Kidney glomerular epithelial cell (primary cell): ENCODE measurements around the gene CEND1.

Experiments used
- DNase-seq: peaks from one replicate; lab custom pipeline; 2025; lab: John Stamatoyannopoulos, UW

CEND1 gene

DNA sequence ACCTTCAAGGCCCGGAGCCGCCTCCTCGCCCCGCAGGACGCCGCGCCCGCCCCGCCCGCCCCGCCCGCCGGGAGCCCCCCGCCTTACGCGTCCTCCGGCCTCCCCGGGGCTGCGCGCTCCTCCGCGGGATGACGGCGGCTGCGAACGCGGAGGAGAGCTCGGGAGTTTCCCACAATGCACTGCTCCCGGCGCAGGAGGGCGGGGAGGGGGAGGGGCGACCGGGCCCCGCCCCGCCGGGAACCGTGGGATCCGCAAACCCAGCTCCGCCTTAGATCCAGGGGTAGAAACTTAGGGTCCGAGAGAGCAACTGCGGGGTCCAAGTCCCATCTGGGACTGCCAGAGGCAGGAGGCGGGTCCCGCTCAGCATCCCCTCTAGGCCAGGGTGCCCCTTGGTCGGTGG is at the start of gene CEND1:
CEND1 (minus strand) TSS at position 148 of the 400 bp plus-strand sequence. CDS start 1,514 bp downstream, outside the sequence.
- DNase-seq = no peak

GRCh38 chr11:839280-839623 is 49.4 kb upstream of the CEND1 start:
- no peak for DNase-seq

DNA sequence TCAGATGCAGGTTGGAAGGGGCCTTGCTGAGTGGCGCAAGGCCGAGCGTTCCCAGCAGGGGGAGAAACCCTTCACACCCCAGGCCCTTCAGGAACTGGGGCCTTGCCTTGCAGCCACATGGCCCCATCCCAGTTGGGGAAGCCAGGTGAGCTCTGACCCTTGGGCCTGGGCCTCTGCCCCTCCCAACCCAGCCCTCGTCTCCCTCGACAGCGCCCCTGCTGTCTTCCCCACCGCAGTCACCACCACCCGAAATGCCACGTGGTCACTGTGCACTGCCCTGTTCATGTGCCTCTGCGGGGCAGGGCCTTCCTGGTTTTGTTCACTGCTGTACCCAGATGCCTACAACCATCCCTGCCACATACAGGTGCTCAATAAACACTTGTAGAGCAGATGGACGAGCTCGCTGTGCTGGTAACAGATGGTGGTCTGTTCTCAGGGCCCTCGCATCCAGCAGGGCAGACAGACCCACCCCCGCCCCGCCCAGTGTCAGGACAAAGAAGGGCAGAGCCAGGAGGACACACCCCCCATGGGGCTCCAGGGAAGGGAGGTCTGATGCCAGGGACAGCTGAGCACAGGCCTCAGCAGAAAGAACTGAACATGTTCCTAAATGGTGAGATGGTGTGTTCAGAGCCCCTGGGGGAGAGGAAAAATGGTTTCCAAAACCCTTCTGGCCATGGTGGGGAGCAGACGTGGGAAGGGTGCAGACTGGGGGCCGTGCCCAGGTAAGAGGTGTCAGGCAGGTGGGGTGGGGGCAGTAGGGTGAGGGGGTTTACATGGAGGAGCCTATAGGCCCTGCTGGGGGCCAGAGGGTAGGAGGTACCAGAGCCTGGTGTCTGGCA is 48.8 kb upstream of the CEND1 start:
- no peak for DNase-seq

DNA sequence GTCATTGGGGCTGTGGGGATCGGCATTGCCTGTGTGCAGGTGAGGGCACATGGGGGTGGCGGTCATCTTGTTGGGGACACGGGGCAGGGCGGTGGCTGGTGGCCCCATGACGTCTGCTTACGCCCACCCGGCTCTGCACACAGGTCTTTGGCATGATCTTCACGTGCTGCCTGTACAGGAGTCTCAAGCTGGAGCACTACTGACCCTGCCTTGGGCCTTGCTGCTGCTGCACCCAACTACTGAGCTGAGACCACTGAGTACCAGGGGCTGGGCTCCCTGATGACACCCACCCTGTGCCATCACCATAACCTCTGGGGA is 48.1 kb upstream of the CEND1 start:
- DNase-seq = no peak

DNA sequence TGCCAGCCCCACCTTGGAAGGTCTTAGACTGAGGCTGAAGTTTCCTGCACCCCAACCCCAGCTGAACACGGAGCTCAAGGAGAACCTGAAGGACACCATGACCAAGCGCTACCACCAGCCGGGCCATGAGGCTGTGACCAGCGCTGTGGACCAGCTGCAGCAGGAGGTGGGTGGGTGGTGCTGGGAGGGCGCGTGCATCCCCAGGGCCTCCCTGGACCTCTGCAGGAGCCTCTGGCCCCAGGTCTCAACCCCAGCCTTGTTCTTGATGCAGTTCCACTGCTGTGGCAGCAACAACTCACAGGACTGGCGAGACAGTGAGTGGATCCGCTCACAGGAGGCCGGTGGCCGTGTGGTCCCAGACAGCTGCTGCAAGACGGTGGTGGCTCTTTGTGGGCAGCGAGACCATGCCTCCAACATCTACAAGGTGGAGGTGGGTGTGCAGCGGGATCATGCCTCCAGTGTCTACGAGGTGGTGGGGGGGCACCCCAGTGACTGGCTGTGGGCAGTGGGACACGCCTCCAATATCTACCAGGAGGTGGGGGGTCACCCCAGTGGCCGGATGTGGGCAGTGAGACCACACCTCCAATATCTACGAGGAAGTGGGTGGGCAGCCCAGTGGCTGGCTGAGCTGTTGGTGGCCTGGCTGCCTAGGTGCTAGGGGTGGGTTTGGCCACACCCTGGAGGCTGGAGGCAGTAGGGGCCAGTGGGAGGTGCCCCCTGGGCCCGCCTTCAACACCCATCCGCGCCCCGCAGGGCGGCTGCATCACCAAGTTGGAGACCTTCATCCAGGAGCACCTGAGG is 47.5 kb upstream of the CEND1 start:
- no peak for DNase-seq

- no peak for DNase-seq
These were observed 46.8 kb upstream of the CEND1 start for GRCh38 chr11:836700-837099.

DNA sequence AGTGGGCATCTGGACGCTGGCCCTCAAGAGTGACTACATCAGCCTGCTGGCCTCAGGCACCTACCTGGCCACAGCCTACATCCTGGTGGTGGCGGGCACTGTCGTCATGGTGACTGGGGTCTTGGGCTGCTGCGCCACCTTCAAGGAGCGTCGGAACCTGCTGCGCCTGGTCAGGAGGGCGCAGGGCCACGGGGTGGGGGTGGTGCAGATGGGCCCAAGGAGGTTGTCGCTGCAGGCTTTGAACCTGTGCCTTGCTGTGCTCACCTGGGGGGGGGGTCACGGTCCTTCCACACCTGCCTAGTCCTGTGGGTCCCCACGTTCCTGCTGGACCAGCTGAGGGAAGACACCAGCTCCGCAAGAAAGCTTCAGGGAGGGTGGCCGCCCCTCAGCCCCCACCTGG is 46.4 kb upstream of the CEND1 start:
- DNase-seq = no peak

DNA sequence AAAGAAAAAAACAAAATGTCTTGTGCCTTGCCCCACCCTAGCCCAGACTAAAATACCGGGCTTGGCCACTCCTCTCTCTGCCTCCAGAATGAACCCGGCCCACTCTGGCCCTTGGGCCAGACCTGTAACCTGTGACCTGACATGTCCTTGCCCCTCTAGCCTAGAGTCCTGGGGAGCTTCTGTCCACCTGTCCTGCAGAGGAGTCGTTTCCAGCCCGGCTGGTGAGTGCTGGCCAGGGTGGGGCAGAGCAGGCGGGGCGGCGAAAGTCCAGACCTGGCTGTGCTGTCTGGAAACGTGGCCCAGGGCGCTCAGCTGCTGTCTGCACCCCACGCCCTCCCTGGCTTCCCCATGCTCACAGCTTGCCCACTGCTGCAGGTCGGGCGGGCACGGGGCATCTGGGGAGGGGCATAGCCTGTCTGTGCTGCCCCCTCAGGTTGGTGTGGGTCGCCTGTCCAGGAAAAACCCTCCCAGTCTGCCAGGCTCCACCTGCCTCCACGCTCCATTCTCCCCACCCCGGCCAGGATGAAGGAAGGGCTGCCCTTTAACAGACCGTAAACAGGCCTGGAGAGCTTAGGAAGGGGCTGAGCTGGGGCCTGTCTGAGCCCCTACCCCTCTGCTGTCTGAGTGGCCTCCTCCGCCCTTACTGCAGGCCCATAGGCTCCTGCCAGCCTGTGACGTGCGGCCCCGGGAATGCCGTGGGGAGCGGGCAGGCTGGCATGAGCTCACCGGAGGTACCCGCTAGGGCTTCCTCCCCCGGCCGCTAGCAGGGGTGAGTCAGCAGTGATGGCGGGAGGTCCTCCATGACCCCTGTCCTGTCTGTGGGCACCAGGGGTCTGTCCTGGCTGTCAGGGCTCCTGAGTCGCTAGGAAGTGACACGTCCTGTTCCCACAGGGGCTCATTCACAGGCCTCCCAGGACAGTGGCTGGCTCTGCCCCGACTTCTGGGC is 44.8 kb upstream of the CEND1 start:
- DNase-seq = peak; percentile 97

DNA sequence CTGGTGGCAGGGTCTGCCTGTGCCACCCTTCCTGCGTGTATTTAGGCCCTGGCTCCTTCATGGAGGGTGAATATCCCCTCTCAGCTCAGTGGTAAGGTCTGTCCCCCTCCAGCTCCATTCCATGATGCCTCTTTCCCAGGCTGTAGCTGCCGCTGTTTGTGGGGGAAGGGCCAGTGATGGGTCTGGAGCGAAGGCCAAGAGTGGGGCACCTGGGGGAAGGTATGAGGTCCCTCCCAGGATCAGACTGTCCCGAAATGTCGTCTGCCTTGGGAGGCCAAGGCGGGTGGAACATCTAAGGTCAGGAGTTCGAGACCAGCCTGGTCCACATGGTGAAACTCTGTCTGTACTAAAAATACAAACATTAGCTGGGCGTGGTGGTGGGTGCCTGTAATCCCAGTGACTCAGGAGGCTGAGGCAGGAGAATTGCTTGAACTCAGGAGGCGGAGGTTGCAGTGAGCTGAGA is 44.0 kb upstream of the CEND1 start:
- DNase-seq = no peak

DNA sequence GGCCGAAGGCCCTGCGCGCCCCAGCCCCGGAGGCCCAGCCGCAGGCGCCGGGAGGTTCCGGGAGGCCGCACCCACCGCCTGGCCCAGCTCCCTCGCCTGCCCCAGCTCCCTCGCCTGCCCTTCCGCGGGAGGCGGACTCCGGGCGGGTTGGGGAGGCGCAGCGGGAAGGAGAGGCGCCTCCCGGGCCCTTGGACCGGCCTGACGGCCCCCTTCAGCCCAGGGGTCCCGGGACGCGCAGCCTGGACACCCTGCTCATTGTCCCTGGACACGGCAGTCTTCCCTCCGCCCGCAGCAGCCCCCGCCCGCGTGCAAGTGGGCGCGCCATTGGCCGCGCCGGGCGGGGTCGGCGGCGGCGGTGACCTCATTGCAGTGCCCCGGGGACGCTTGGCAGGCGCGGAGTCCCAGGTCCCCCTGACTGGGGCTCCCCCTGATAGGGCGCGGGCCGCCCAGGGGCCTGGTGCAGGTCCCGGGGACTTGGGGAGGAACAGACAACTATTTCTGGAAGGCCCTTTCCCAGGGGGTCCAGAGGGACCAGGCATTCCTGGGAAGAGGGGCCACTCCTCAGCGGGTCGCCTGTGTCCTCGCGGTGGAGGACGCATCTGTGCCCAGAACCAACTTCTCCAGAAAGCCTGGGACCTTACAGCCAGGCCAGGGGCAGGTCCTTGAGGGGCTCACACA is 43.4 kb upstream of the CEND1 start:
- DNase-seq = peak; percentile 44

DNA sequence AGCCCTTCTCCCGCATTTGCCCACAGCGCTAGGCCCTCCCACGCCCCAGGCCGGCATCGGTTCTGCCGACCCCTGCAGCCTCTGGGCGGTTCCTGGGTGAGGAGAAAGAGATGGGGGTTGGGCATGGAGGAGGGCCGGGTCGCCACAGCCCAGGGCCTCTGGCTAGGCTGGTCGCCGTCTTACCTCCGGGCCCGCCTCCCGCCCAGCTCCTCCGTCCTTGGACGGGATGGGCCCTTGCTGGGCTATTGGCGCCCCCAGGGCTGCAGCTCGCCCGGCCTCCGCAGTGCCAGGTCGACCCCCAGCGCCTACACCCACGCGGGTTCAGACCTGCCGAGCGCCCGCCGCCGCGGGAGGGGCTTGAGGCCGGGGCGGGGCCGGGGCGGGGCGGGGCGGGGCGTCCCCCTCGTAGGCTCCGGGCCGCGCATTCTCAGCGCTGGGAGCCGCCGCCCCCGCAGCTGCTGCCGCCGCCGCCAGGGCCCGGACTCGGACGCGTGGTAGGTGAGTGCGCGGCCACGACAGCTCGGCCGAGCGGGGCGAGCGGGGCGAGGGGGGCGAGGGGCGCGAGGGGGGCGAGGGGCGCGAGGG is 42.7 kb upstream of the CEND1 start, which contains the start of gene CD151:
CD151 (plus strand) TSS at position 424 of the 585 bp plus-strand sequence. CDS start 3,118 bp downstream, outside the sequence.
- DNase-seq = peak; percentile 56

GRCh38 chr11:831961-832528 is 42.2 kb upstream of the CEND1 start:
- no peak for DNase-seq

DNA sequence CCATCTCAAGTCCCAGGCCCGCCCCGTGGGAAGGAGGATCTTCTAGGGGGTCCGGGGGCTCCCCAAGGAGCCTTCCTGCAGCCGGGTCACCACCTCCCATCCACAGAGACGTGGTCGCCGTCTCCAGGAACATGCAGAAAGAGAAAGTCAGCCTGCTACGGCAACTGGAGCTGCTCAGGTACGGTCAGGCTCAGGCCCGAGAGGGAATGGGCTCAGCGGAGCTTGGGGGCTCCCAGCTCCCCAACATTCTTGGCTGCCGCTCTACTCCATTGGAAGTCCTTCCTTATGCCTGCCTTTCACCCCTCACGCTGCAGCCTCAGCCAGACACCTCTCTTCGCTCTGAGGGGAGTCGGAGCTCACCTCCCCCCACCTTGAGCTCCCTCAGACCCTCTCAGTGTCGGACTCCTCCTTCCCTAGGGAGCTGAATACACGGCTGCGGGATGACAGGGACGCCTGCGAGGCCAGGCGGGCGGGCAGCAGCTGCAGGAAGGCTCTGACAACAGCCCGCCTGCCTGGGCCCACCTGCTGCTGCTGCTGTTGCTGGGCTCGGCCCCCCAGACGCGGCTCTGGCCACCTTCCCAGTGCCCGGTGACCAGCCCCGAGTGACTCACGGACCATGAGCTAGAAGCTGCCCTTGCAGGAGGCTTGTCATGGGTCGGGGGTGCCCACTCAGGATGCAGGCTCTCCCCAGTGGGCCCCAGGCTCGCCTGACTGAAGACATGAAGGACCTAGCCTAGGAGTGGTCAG is 41.4 kb upstream of the CEND1 start:
- DNase-seq = no peak

DNA sequence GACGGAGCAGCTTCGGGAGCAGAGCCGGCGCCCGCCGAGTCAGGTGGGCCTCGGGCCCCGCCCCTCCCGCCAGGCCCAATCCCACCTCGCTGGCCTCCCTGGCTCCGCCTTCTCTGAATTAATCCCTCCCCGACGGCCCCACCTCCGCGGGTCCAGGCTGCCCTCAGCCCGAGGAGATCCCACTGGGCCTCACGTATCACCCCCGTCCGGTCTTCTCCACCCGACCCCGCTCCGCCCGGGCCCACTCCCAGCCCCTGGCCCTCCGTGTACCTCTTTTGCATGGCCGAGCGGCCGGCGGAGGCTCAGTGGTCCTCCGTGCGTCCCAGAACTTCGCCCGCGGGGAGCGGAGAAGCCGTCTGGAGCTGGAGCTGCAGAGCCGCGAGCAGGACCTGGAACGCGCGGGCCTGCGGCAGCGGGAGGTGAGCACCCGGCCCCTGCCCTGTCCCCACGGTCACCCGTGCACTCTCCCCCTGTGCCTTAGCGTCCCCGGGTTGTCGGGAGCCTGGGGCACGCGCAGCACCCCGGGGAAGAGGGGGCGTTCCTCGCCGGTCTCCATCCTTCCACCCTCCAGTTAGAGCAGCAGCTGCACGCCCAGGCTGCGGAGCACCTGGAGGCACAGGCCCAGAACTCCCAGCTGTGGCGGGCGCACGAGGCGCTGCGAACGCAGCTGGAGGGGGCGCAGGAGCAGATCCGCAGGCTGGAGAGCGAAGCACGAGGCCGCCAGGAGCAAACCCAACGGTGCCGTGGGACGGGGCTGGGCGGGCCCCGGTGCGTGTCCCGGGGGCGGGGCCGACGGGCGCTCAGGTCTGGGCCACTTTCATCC is 40.6 kb upstream of the CEND1 start:
- DNase-seq = peak; percentile 57

DNA sequence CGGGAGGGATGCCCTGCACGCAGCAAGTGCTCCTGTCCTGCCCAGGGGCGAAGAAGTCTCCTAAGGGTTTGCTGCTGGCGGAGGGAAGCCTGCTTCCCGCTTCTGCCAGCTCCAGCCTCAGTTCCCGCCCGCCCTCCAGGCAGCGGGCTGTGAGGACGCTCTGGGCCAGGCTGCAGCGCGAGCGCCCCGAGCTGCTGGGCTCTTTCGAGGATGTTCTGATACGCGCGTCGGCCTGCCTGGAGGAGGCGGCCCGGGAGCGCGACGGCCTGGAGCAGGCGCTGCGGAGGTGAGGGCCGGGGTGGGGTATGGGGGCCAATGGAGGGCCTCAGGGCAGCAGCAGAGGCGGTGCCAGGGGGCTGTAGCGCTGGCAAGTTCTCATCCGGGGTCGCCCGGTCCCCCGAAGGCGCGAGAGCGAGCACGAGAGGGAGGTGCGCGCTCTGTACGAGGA is 40.0 kb upstream of the CEND1 start:
- DNase-seq = no peak

GRCh38 chr11:829176-829846 is 39.4 kb upstream of the CEND1 start:
- peak; percentile 31 for DNase-seq

DNA sequence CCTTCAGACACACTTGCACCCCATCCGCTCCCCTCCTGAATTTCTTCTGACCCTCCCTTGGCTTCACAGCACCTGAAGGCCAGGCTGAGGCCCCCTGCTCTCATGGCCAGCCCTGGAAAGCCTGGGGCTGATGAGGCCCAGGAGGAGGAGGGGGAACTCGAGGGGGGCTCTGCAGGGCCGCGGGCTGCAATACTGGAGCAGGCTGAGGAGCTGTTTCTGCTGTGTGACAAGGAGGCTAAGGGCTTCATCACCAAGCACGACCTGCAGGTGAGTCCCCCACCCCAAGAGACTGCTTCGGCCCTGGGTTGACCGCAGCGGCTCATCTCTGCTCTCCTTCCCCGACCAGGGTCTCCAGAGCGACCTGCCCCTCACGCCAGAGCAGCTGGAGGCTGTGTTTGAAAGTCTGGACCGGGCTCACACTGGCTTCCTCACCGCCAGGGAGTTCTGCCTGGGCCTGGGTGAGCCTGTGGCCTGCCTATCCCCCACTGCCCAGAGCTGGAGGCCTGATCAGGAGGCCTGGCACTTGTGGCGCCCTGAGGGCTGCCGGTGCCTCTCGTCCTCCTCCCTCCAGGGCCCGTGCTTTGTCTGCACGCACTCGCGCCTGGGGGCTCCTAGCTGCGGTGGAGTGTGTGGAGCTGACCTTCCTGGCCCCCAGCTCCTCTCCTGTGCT is 38.8 kb upstream of the CEND1 start:
- DNase-seq = no peak

- DNase-seq = no peak
These were observed 38.0 kb upstream of the CEND1 start, which contains the start of gene CRACR2B for GRCh38 chr11:827897-828192. CRACR2B (plus strand) TSS chr11:827919; CDS start chr11:828608, 689 bp downstream.
